Upper lobe of right lung (tissue), 1 donor: Measurements from ENCODE around the gene PBX2. TPM values are rescaled to one million over a fixed set of nuclear protein-coding genes. Genes with fewer than 3 reads are reported as not detected.
A peak's percentile ranks its signal among the peaks of the same experiment; 100 is the strongest.
"Not testable (repeated sequence)": the region's sequence is repeated elsewhere in the genome, so short reads cannot be mapped to it uniquely, and the experiment has no call there.

ENCODE experiments used
- ATAC-seq: fragments of 200-7000 bp; cut with Tn5 transposase; one replicate; pipeline ENCODE4 v1.9.1; 2020; ENCODE audit warnings: mild to moderate bottlenecking, moderate library complexity
- DNase-seq: peaks from one replicate; pipeline ENCODE4 v3.0.0-alpha.2; 2020
- H3K27ac ChIP-seq: fragments of 200-600 bp; one replicate; pipeline ENCODE4 v1.8.0; 2022
- H3K27me3 ChIP-seq: fragments of 200-600 bp; one replicate; pipeline ENCODE4 v1.8.0; 2022; ENCODE audit warnings: mild to moderate bottlenecking
- H3K36me3 ChIP-seq: fragments of 200-600 bp; one replicate; pipeline ENCODE4 v1.8.0; 2022
- H3K4me1 ChIP-seq: fragments of 200-600 bp; one replicate; pipeline ENCODE4 v1.8.0; 2022
- H3K4me3 ChIP-seq: fragments of 200-600 bp; one replicate; pipeline ENCODE4 v1.8.0; 2022; ENCODE audit warnings: mild to moderate bottlenecking
- H3K9me3 ChIP-seq: fragments of 200-600 bp; one replicate; pipeline ENCODE4 v1.8.0; 2022
- intact Hi-C: fragments of 100-400 bp; cut with DNase I; formaldehyde crosslinking; loops from one replicate; pipeline ENCODE4 v1.11.0; 2022
- total RNA-seq: library from RNA; stranded (reverse); fragmentation: NEBNext Ultra II Directional; extraction: Animal tissue kit (Norgen Biotek cat#: 25700); gene quantifications from one replicate; pipeline ENCODE4 v1.2.1, GENCODE V29; 2021
- TF ChIP-seq, protein P1 (sequence below): fragments of 200-600 bp; IDR thresholded peaks from one replicate; pipeline ENCODE4 v1.8.0; 2022; ENCODE audit warnings: antibody characterized with exemption
- donor health status: DM: no; HTN: yes; CAD: no; lungs with severe emphysema.

The PBX2 gene
- total RNA-seq, 1 donor from 2014 or later, result 100 TPM

GRCh38 chr6:32216285-32216684 lies 26.3 kb upstream of the PBX2 start:
- no peaks in the 10 kb centered on the region for H3K9me3 ChIP-seq
- H3K36me3 ChIP-seq, result no peaks in the 10 kb centered on the region
- no peak for DNase-seq
- intact Hi-C loops, result no loop called here
- H3K4me3 ChIP-seq, result no peak overlapping the region
- ATAC-seq, result no peak
- H3K27ac ChIP-seq, result no peak overlapping the region
- no peaks in the 10 kb centered on the region for H3K27me3 ChIP-seq
- H3K4me1 ChIP-seq, result no peaks in the 10 kb centered on the region
- TF ChIP-seq, protein P1, sequence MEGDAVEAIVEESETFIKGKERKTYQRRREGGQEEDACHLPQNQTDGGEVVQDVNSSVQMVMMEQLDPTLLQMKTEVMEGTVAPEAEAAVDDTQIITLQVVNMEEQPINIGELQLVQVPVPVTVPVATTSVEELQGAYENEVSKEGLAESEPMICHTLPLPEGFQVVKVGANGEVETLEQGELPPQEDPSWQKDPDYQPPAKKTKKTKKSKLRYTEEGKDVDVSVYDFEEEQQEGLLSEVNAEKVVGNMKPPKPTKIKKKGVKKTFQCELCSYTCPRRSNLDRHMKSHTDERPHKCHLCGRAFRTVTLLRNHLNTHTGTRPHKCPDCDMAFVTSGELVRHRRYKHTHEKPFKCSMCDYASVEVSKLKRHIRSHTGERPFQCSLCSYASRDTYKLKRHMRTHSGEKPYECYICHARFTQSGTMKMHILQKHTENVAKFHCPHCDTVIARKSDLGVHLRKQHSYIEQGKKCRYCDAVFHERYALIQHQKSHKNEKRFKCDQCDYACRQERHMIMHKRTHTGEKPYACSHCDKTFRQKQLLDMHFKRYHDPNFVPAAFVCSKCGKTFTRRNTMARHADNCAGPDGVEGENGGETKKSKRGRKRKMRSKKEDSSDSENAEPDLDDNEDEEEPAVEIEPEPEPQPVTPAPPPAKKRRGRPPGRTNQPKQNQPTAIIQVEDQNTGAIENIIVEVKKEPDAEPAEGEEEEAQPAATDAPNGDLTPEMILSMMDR, result no peak

- Histone ChIP-seq H3K27me3 (no peaks in the 10 kb centered on the region), H3K36me3 (no peaks in the 10 kb centered on the region), H3K4me3 (no peak overlapping the region), H3K9me3 (no peaks in the 10 kb centered on the region), H3K27ac (no peak overlapping the region), H3K4me1 (no peaks in the 10 kb centered on the region)
- intact Hi-C loops, result no loop called here
- TF ChIP-seq, protein P1, result no peak
- ATAC-seq, result no peak
- DNase-seq, result no peak
These were observed 25.6 kb upstream of the PBX2 start for GRCh38 chr6:32215617-32216016.

GRCh38 chr6:32214126-32214525 lies 24.1 kb upstream of the PBX2 start:
- H3K36me3 ChIP-seq, result no peaks in the 10 kb centered on the region
- DNase-seq (no peak), ATAC-seq (no peak)
- H3K27ac ChIP-seq, result no peak overlapping the region
- H3K9me3 ChIP-seq, result no peaks in the 10 kb centered on the region
- no peaks in the 10 kb centered on the region for H3K27me3 ChIP-seq
- TF ChIP-seq, protein P1, result no peak
- intact Hi-C loops, result no loop called here
- H3K4me3 ChIP-seq, result no peak overlapping the region
- H3K4me1 ChIP-seq, result no peaks in the 10 kb centered on the region

- Histone ChIP-seq H3K27me3 (no peaks in the 10 kb centered on the region), H3K4me1 (no peaks in the 10 kb centered on the region), H3K4me3 (no peak overlapping the region), H3K9me3 (no peaks in the 10 kb centered on the region), H3K36me3 (no peaks in the 10 kb centered on the region), H3K27ac (no peak overlapping the region)
- intact Hi-C loops, result no loop called here
- DNase-seq (no peak), ATAC-seq (no peak)
- TF ChIP-seq, protein P1, result no peak
These were observed 23.6 kb upstream of the PBX2 start for GRCh38 chr6:32213649-32214048.

DNA sequence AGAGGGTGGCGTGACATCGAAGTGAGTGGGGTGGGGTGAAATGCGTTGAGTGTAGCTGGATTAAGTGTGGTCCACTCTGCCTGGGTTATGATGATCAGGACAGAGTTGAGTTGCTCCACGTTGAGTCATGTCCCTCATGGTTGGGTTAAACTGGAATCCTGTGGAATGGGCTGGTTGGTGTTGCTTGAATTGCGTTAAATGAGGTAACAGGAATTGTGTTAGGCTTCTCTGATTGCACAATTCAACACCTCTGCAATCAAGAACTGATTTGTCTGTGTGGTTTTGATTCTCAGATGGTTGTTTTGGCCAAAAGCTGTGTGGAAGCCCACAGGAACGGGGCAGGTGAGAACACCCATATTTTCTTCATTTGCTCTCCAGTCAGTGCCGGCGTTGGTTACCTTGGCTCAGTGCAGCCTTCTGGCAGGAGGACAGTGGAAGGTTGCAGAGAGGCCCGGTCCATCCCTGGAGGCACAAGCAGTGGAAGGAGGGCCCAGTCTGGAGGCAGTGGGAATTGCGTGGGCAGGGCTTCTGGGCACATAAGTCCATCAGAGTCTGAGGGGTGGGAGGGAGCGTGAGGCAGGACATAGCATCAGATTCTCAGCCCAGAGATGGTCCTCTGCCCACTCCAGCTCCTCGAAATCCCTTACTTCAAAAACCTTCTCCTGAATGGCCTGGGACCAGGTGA lies 22.2 kb upstream of the PBX2 start:
- peak; percentile 32 for ATAC-seq
- Histone ChIP-seq H3K9me3 (no peaks in the 10 kb centered on the region), H3K27ac (no peak overlapping the region), H3K36me3 (no peaks in the 10 kb centered on the region), H3K4me3 (no peak overlapping the region), H3K4me1 (no peaks in the 10 kb centered on the region), H3K27me3 (no peaks in the 10 kb centered on the region)
- DNase-seq, result no peak
- intact Hi-C loops, result no loop called here
- TF ChIP-seq, protein P1, result no peak

DNA sequence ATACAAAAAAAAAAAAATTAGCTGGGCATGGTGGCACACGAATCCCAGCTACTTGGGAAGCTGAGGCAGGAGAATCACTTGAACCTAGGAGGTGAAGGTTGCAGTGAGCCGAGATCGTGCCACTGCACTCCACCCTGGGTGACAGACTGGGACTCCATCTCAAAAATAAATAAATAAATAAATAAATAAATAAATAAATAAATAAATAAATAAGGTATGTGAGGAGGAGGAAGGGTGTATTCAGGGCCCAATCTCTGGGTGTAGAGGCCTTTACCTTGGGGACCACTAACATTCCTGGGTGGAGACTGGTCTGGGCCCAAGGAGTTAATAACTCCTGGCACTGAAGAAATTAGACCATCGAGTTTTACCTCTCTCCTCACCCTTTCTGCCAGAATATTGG lies 21.4 kb upstream of the PBX2 start:
- H3K4me3 ChIP-seq, H3K4me1 ChIP-seq, H3K36me3 ChIP-seq, H3K27ac ChIP-seq, H3K9me3 ChIP-seq, DNase-seq, intact Hi-C loops, ATAC-seq, H3K27me3 ChIP-seq: not testable (repeated sequence)
